HepG2 (cell line): ENCODE data around the gene HYAL1. TPM values are rescaled to one million over a fixed set of nuclear protein-coding genes. Genes with fewer than 3 reads are reported as not detected.
A peak's percentile ranks its signal among the peaks of the same experiment; 100 is the strongest.

Experiments
- ARID2 ChIP-seq: sonication (generic); formaldehyde crosslinking; IDR thresholded peaks from 2 replicates; pipeline ENCODE4 v1.8.1; 2022; ENCODE audit warnings: mild to moderate bottlenecking, missing genetic modification reagents, borderline replicate concordance
- CBX2 ChIP-seq, 2 experiments: fragments of 200-600 bp in 1 of 2; sonication (generic); formaldehyde crosslinking in 1 of 2; IDR thresholded peaks; 2 replicates each; pipeline versions ENCODE4 v1.7.0 to v1.8.1; 2018 to 2022; ENCODE audit warnings: low read depth in 2 of 2, low read length in 1 of 2, mild to moderate bottlenecking in 1 of 2, missing genetic modification reagents in 1 of 2
- CSRNP1 ChIP-seq: sonication (generic); formaldehyde crosslinking; IDR thresholded peaks from 2 replicates; pipeline ENCODE4 v1.8.1; 2023; ENCODE audit warnings: mild to moderate bottlenecking, missing genetic modification reagents
- DNMT3B ChIP-seq: conservative IDR thresholded peaks from 2 replicates; pipeline ENCODE4 v1.6.1; 2016; ENCODE audit warnings: missing biosample characterization, control low read depth
- ELF1 ChIP-seq: sonication (generic); formaldehyde crosslinking; IDR thresholded peaks from 2 replicates; pipeline ENCODE4 v1.4.0; 2020; ENCODE audit warnings: missing genetic modification reagents
- FOXP4 ChIP-seq: sonication (generic); formaldehyde crosslinking; IDR thresholded peaks from 2 replicates; pipeline ENCODE4 v1.4.0; 2020; ENCODE audit warnings: missing genetic modification reagents
- KLF12 ChIP-seq: sonication (generic); formaldehyde crosslinking; IDR thresholded peaks from 2 replicates; pipeline ENCODE4 v1.4.0; 2020; ENCODE audit warnings: missing genetic modification reagents, borderline replicate concordance
- MED8 ChIP-seq: sonication (generic); formaldehyde crosslinking; IDR thresholded peaks from 2 replicates; pipeline ENCODE4 v1.8.1; 2023; ENCODE audit warnings: mild to moderate bottlenecking, missing genetic modification reagents; ENCODE audit not compliant: insufficient replicate concordance
- RAD21 ChIP-seq: fragments of 450-650 bp; formaldehyde crosslinking; IDR thresholded peaks from 2 replicates; pipeline ENCODE4 v1.5.0; 2020; ENCODE audit warnings: mild to moderate bottlenecking
- RARG ChIP-seq: sonication (generic); formaldehyde crosslinking; IDR thresholded peaks from 2 replicates; pipeline ENCODE4 v1.4.0; 2020; ENCODE audit warnings: low read depth, mild to moderate bottlenecking, missing genetic modification reagents
- RBAK ChIP-seq: sonication (generic); formaldehyde crosslinking; IDR thresholded peaks from 2 replicates; pipeline ENCODE4 v1.5.1; 2020; ENCODE audit warnings: mild to moderate bottlenecking, missing genetic modification reagents
- REPIN1 ChIP-seq: sonication (generic); formaldehyde crosslinking; IDR thresholded peaks from 2 replicates; pipeline ENCODE4 v1.8.0; 2022; ENCODE audit warnings: missing genetic modification reagents, low read depth, mild to moderate bottlenecking, borderline replicate concordance
- SNAPC5 ChIP-seq: sonication (generic); formaldehyde crosslinking; IDR thresholded peaks from 2 replicates; pipeline ENCODE4 v1.8.1; 2023; ENCODE audit warnings: mild to moderate bottlenecking, missing genetic modification reagents, borderline replicate concordance
- TFDP1 ChIP-seq: IDR thresholded peaks from 2 replicates; pipeline ENCODE4 v1.6.1; 2016; ENCODE audit warnings: missing compliant biosample characterization, missing genetic modification reagents, borderline replicate concordance
- TFDP2 ChIP-seq: sonication (generic); formaldehyde crosslinking; IDR thresholded peaks from 2 replicates; pipeline ENCODE4 v1.4.0; 2020; ENCODE audit warnings: missing genetic modification reagents
- ZNF205 ChIP-seq: IDR thresholded peaks from 2 replicates; pipeline ENCODE4 v1.6.1; 2018; ENCODE audit warnings: missing biosample characterization, missing genetic modification reagents
- ZNF263 ChIP-seq: sonication (generic); formaldehyde crosslinking; IDR thresholded peaks from 2 replicates; pipeline ENCODE4 v1.4.0; 2020; ENCODE audit warnings: missing genetic modification reagents
- ZNF510 ChIP-seq: sonication (generic); formaldehyde crosslinking; IDR thresholded peaks from 2 replicates; pipeline ENCODE4 v1.4.0; 2020; ENCODE audit warnings: low read depth, mild to moderate bottlenecking, missing genetic modification reagents
- ZNF563 ChIP-seq: sonication (generic); formaldehyde crosslinking; IDR thresholded peaks from 2 replicates; pipeline ENCODE4 v1.8.0; 2022; ENCODE audit warnings: mild to moderate bottlenecking, moderate library complexity, missing genetic modification reagents
- ZSCAN31 ChIP-seq: sonication (generic); formaldehyde crosslinking; IDR thresholded peaks from 2 replicates; pipeline ENCODE4 v1.5.0; 2020; ENCODE audit warnings: low read depth, mild to moderate bottlenecking, missing genetic modification reagents
- ZUFSP ChIP-seq: sonication (generic); formaldehyde crosslinking; IDR thresholded peaks from 2 replicates; pipeline ENCODE4 v1.9.0; 2021; ENCODE audit warnings: missing genetic modification reagents, mild to moderate bottlenecking, borderline replicate concordance
- polyA plus RNA-seq, 8 experiments: library from polyadenylated mRNA; depleted of rRNA in 3 of 8; stranded (reverse) in 7 of 8; unstranded in 1 of 8; fragments of >200 nt; fragmentation: Illumina TruSeq in 4 of 8; extraction: Trizol in 4 of 8; gene quantifications; 2 replicates each; pipeline versions ENCODE4 v1.2.1 to v1.2.3, GENCODE V29; 2011 to 2016; ENCODE audit warnings: low read depth in 4 of 8, missing spikeins in 1 of 8, mixed read lengths in 1 of 8; ENCODE audit not compliant: insufficient read depth in 1 of 8
- total RNA-seq, 5 experiments: library from RNA; depleted of rRNA; stranded (reverse); fragments of >200 nt; fragmentation: Illumina TruSeq; extraction: Trizol; gene quantifications; 2 replicates each; pipeline ENCODE4 v1.2.3, GENCODE V29; 2016; ENCODE audit warnings: low read depth in 1 of 5

The HYAL1 gene
- total and polyA plus RNA-seq, 2 of the 13 experiments (the other 11 are each of a cell fraction or from before 2014, with no cell fraction given) = 76.5 to 193 TPM

- TF ChIP-seq TFDP2 (CRISPR knock-in tag) (peak; percentile 58), SNAPC5 (CRISPR knock-in tag) (peak; percentile 56; the same call in 1 of the 2 replicates), DNMT3B (CRISPR knock-in tag) (no peak), KLF12 (peak; percentile 80; the same call in 1 of the 2 replicates), ARID2 (CRISPR knock-in tag) (peak; percentile 77; the same call in 1 of the 2 replicates), ELF1 (CRISPR knock-in tag) (0 out of 2 replicates have a peak, but pooled peaks have one; percentile 2), MED8 (CRISPR knock-in tag) (peak; percentile 52), RAD21 (CRISPR knock-in tag) (no peak), ZSCAN31 (CRISPR knock-in tag) (no peak), FOXP4 (CRISPR knock-in tag) (peak; percentile 50), ZNF205 (CRISPR knock-in tag) (peak; percentile 98), ZUFSP (CRISPR knock-in tag) (no peak), ZNF510 (no peak), REPIN1 (CRISPR knock-in tag) (peak; percentile 34; the same call in 1 of the 2 replicates), ZNF563 (0 out of 2 replicates have a peak, but pooled peaks have one; percentile 41), TFDP1 (CRISPR knock-in tag) (peak; percentile 16; the same call in 1 of the 2 replicates), RARG (CRISPR knock-in tag) (no peak), CBX2 (IDR thresholded peaks at IDR 0.05; ENCODE audit: low read depth, low read length) (no peak), CBX2 (CRISPR knock-in tag; IDR thresholded peaks at IDR 0.05; ENCODE audit: low read depth) (no peak), RBAK (no peak), CSRNP1 (CRISPR knock-in tag) (0 out of 2 replicates have a peak, but pooled peaks have one; percentile 15), ZNF263 (CRISPR knock-in tag) (no peak)
Measured at GRCh38 chr3:50299638-50299928, 3.8 kb downstream of the HYAL1 start (continued).
